Spleen (tissue), 7 donors: ENCODE results near the gene KCMF1.

ENCODE experiments used
- POLR2A ChIP-seq, 3 donors: fragments of 450-650 bp; IDR thresholded peaks; one replicate each; pipeline ENCODE4 v1.5.1; 2017; ENCODE audit warnings: antibody characterized with exemption in 3 of 3, mild to moderate bottlenecking in 1 of 3
- POLR2AphosphoS5 ChIP-seq, 3 donors: sonication (generic); formaldehyde crosslinking; IDR thresholded peaks; one replicate each; pipeline ENCODE4 v1.5.1; 2017; ENCODE audit warnings: antibody characterized with exemption in 3 of 3
- TF ChIP-seq, protein P1 (sequence below), 11 experiments: fragments of 200-600 bp in 7 of 11; fragments of 450-650 bp in 4 of 11; sonication (generic) in 4 of 11; IDR thresholded peaks in 8 of 11; conservative IDR thresholded peaks in 3 of 11; 1 replicate in 7 of 11; 2 replicates in 4 of 11; pipeline versions ENCODE4 v1.4.0 to v1.8.0; 2016 to 2021; ENCODE audit warnings: antibody characterized with exemption in 11 of 11, inconsistent platforms in 4 of 11, mild to moderate bottlenecking in 1 of 11
- donor health status: DM: no; HTN: no; CAD: no; lungs with moderate emphysema.
- donor health status: DM: no; HTN: no; CAD: no.
- donor health status: DM: no; HTN: no; CAD: no.

DNA sequence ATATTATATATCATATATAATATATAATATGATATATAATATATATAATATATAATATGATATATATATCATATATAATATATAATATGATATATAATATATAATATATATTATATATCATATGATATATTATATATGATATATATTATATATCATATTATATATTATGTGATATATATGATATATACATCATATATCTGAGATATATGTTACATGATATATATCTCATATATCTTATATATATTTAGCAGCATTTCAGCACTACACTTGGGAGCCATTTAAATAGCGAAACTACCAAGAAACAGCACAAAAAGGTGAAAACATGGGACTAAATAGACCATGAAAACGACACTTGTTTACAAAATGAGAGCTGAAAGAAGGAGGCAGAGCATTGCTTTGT lies 37.3 kb downstream of the KCMF1 start:
- TF ChIP-seq, protein P1, sequence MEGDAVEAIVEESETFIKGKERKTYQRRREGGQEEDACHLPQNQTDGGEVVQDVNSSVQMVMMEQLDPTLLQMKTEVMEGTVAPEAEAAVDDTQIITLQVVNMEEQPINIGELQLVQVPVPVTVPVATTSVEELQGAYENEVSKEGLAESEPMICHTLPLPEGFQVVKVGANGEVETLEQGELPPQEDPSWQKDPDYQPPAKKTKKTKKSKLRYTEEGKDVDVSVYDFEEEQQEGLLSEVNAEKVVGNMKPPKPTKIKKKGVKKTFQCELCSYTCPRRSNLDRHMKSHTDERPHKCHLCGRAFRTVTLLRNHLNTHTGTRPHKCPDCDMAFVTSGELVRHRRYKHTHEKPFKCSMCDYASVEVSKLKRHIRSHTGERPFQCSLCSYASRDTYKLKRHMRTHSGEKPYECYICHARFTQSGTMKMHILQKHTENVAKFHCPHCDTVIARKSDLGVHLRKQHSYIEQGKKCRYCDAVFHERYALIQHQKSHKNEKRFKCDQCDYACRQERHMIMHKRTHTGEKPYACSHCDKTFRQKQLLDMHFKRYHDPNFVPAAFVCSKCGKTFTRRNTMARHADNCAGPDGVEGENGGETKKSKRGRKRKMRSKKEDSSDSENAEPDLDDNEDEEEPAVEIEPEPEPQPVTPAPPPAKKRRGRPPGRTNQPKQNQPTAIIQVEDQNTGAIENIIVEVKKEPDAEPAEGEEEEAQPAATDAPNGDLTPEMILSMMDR (IDR thresholded peaks at IDR 0.05 in 8 of 11, conservative IDR thresholded peaks at IDR 0.05 in 3 of 11), result no peak
- TF ChIP-seq POLR2A (IDR thresholded peaks at IDR 0.05) (no peak), POLR2AphosphoS5 (IDR thresholded peaks at IDR 0.05) (no peak)
